ENCODE measurements around the gene ELANE. TPM values are rescaled to one million over a fixed set of nuclear protein-coding genes. Genes with fewer than 3 reads are reported as not detected.

Gene ELANE
- total and polyA plus RNA-seq, 10 donors = 2.8 to 137 (median 9.8) TPM

- TF ChIP-seq POLR2A (IDR thresholded peaks at IDR 0.05) = no peak
- H3K4me1 ChIP-seq = peaks cover 2 to 56% (median 21%) of the 10 kb centered on the region in 6 donors
- DNase-seq = no peak
- H3K36me3 ChIP-seq = peaks cover 0 to 59% (median 40%) of the 10 kb centered on the region in 6 donors
- intact Hi-C loops (cut with DNase I; ENCODE audit: low total_unique reads) = no loop called here
- no peak overlapping the region for H3K4me3 ChIP-seq
- WGBS, 5 donors = 86 to 94% (median 93%) methylated on average over 11 of the region's 11 CpGs
- no peaks in the 10 kb centered on the region for H3K27me3 ChIP-seq (replicated peaks in 1 of 7)
- no peaks in the 10 kb centered on the region for H3K9me3 ChIP-seq
- H3K27ac ChIP-seq = no peak overlapping the region
Observed at GRCh38 chr19:896999-897398, 44.9 kb downstream of the ELANE start.

- Histone ChIP-seq H3K27ac (no peak overlapping the region), H3K9me3 (no peaks in the 10 kb centered on the region), H3K4me3 (no peak overlapping the region), H3K36me3 (peaks cover 0 to 64% (median 43%) of the 10 kb centered on the region in 6 donors), H3K4me1 (peaks cover 0 to 56% (median 20%) of the 10 kb centered on the region in 6 donors), H3K27me3 (replicated peaks in 1 of 7) (no peaks in the 10 kb centered on the region)
- intact Hi-C loops (cut with DNase I; ENCODE audit: low total_unique reads) = no loop called here
- 85 to 95% (median 93%) methylated on average over 10 to 26 of the region's 26 CpGs for WGBS, 5 donors
- DNase-seq = no peak
- TF ChIP-seq CTCF (IDR thresholded peaks at IDR 0.05 in 8 of 11, conservative IDR thresholded peaks at IDR 0.05 in 3 of 11) = peak in 1 of 11 experiments; percentile 24
- peak in 2 of 3 donors; percentile 6 to 73 for TF ChIP-seq POLR2AphosphoS5 (IDR thresholded peaks at IDR 0.05)
- no peak for TF ChIP-seq POLR2A (IDR thresholded peaks at IDR 0.05)
Observed at GRCh38 chr19:897442-898039, 45.4 kb downstream of the ELANE start.

- peak; percentile 88 for DNase-seq
- WGBS, 5 donors = 74 to 85% (median 82%) methylated on average over 20 of the region's 20 CpGs
- peaks cover 0 to 61% (median 20%) of the 10 kb centered on the region in 6 donors for H3K4me1 ChIP-seq
Observed at GRCh38 chr19:898663-899062, 46.6 kb downstream of the ELANE start.

GRCh38 chr19:899336-900042 lies 47.4 kb downstream of the ELANE start:
- WGBS, 5 donors = 86 to 92% (median 90%) methylated on average over 19 to 32 of the region's 32 CpGs
- no peak for DNase-seq
- intact Hi-C loops (cut with DNase I; ENCODE audit: low total_unique reads) = no loop called here

More at GRCh38 chr19:898663-899062, 46.6 kb downstream of the ELANE start:
- Histone ChIP-seq H3K4me3 (no peak overlapping the region), H3K9me3 (no peaks in the 10 kb centered on the region), H3K36me3 (peaks cover 0 to 75% (median 43%) of the 10 kb centered on the region in 6 donors), H3K27ac (no peak overlapping the region), H3K27me3 (replicated peaks in 1 of 7) (no peaks in the 10 kb centered on the region)
- intact Hi-C loops (cut with DNase I; ENCODE audit: low total_unique reads) = no loop called here
- TF ChIP-seq POLR2AphosphoS5 (IDR thresholded peaks at IDR 0.05) = peak; percentile 35 to 66 (median 43)
- TF ChIP-seq CTCF (IDR thresholded peaks at IDR 0.05 in 8 of 11, conservative IDR thresholded peaks at IDR 0.05 in 3 of 11) = no peak
- TF ChIP-seq POLR2A (IDR thresholded peaks at IDR 0.05) = no peak

More at GRCh38 chr19:899336-900042, 47.4 kb downstream of the ELANE start:
- Histone ChIP-seq H3K4me3 (no peak overlapping the region), H3K27me3 (replicated peaks in 1 of 7) (no peaks in the 10 kb centered on the region), H3K36me3 (peaks cover 0 to 82% (median 43%) of the 10 kb centered on the region in 6 donors), H3K27ac (peak overlapping the region in 1 of 8 donors; percentile 42), H3K4me1 (peaks cover 0 to 61% (median 18%) of the 10 kb centered on the region in 6 donors), H3K9me3 (no peaks in the 10 kb centered on the region)
- TF ChIP-seq CTCF (IDR thresholded peaks at IDR 0.05 in 8 of 11, conservative IDR thresholded peaks at IDR 0.05 in 3 of 11) (no peak), POLR2A (IDR thresholded peaks at IDR 0.05) (no peak), POLR2AphosphoS5 (IDR thresholded peaks at IDR 0.05) (peak in 2 of 3 donors; percentile 9 to 60)
